Measurements from ENCODE around the gene NLGN2.
A peak's percentile ranks its signal among the peaks of the same experiment; 100 is the strongest.
"Not testable (repeated sequence)": the region's sequence is repeated elsewhere in the genome, so short reads cannot be mapped to it uniquely, and the experiment has no call there.

Gene NLGN2

GRCh38 chr17:7367083-7367482 is 40.6 kb upstream of the NLGN2 start:
- Histone ChIP-seq H3K14ac (ENCODE audit: low read length in 2 of 2) (no peak overlapping the region), H2AFZ (ENCODE audit: low read depth, low read length) (no peak overlapping the region), H2BK12ac (ENCODE audit: low read length in 2 of 2) (no peak overlapping the region), H3K4ac (ENCODE audit: low read depth in 1 of 2, low read length in 2 of 2) (no peak overlapping the region), H4K91ac (ENCODE audit: low read length) (no peak overlapping the region), H3K27me3 (ENCODE audit: control insufficient read depth in 1 of 2, insufficient read depth in 1 of 2, low read length in 2 of 2) (peaks cover 20% of the 10 kb centered on the region in 2 experiments), H2BK15ac (ENCODE audit: low read depth, poor library complexity, severe bottlenecking) (no peak overlapping the region), H3K9me3 (ENCODE audit: control insufficient read depth, low read length) (no peaks in the 10 kb centered on the region), H3K79me1 (replicated peaks; ENCODE audit: low read length, poor library complexity, severe bottlenecking) (no peaks in the 10 kb centered on the region), H3K9ac (ENCODE audit: low read length) (no peak overlapping the region), H3K4me1 (ENCODE audit: control insufficient read depth, insufficient read depth, low read depth, low read length) (no peaks in the 10 kb centered on the region), H3K27ac (ENCODE audit: low read length, poor library complexity, severe bottlenecking) (no peak overlapping the region), H3K23ac (ENCODE audit: low read length in 2 of 2) (peak overlapping the region in 1 of 2 experiments; percentile 59), H3K4me2 (ENCODE audit: low read length, poor library complexity, severe bottlenecking) (no peak overlapping the region), H3K36me3 (ENCODE audit: control insufficient read depth in 1 of 2, insufficient read depth in 2 of 2, low read depth in 1 of 2, low read length in 2 of 2) (no peaks in the 10 kb centered on the region), H3K4me3 (ENCODE audit: insufficient read depth in 1 of 2, low read depth in 1 of 2, low read length in 2 of 2) (no peak overlapping the region), H2AK5ac (ENCODE audit: low read length, severe bottlenecking) (no peak overlapping the region), H2BK5ac (ENCODE audit: low read depth, low read length, poor library complexity, severe bottlenecking) (no peak overlapping the region), H2BK120ac (ENCODE audit: low read depth, low read length) (no peak overlapping the region), H3K18ac (ENCODE audit: low read depth in 1 of 2, low read length in 2 of 2) (no peak overlapping the region), H4K8ac (ENCODE audit: low read length) (no peak overlapping the region)
- no peak for DNase-seq
- WGBS, result 91% methylated on average over 5 of the region's 8 CpGs

- Histone ChIP-seq H3K4me1 (ENCODE audit: control insufficient read depth, insufficient read depth, low read depth, low read length) (no peaks in the 10 kb centered on the region), H4K8ac (ENCODE audit: low read length) (no peak overlapping the region), H3K14ac (ENCODE audit: low read length in 2 of 2) (no peak overlapping the region), H2BK5ac (ENCODE audit: low read depth, low read length, poor library complexity, severe bottlenecking) (no peak overlapping the region), H2AFZ (ENCODE audit: low read depth, low read length) (no peak overlapping the region), H3K36me3 (ENCODE audit: control insufficient read depth in 1 of 2, insufficient read depth in 2 of 2, low read depth in 1 of 2, low read length in 2 of 2) (no peaks in the 10 kb centered on the region), H3K9ac (ENCODE audit: low read length) (no peak overlapping the region), H3K79me1 (replicated peaks; ENCODE audit: low read length, poor library complexity, severe bottlenecking) (no peaks in the 10 kb centered on the region), H2BK12ac (ENCODE audit: low read length in 2 of 2) (no peak overlapping the region), H3K27me3 (ENCODE audit: control insufficient read depth in 1 of 2, insufficient read depth in 1 of 2, low read length in 2 of 2) (peaks cover 20% of the 10 kb centered on the region in 2 experiments), H3K4ac (ENCODE audit: low read depth in 1 of 2, low read length in 2 of 2) (no peak overlapping the region), H3K18ac (ENCODE audit: low read depth in 1 of 2, low read length in 2 of 2) (no peak overlapping the region), H3K4me3 (ENCODE audit: insufficient read depth in 1 of 2, low read depth in 1 of 2, low read length in 2 of 2) (no peak overlapping the region), H3K23ac (ENCODE audit: low read length in 2 of 2) (no peak overlapping the region), H3K9me3 (ENCODE audit: control insufficient read depth, low read length) (no peaks in the 10 kb centered on the region), H3K27ac (ENCODE audit: low read length, poor library complexity, severe bottlenecking) (no peak overlapping the region), H2BK15ac (ENCODE audit: low read depth, poor library complexity, severe bottlenecking) (no peak overlapping the region), H2BK120ac (ENCODE audit: low read depth, low read length) (no peak overlapping the region), H3K4me2 (ENCODE audit: low read length, poor library complexity, severe bottlenecking) (no peak overlapping the region), H4K91ac (ENCODE audit: low read length) (no peak overlapping the region), H2AK5ac (ENCODE audit: low read length, severe bottlenecking) (no peak overlapping the region)
- no peak for DNase-seq
- 83% methylated on average over 7 of the region's 13 CpGs for WGBS
Measured at GRCh38 chr17:7367918-7368598, 39.6 kb upstream of the NLGN2 start.

DNA sequence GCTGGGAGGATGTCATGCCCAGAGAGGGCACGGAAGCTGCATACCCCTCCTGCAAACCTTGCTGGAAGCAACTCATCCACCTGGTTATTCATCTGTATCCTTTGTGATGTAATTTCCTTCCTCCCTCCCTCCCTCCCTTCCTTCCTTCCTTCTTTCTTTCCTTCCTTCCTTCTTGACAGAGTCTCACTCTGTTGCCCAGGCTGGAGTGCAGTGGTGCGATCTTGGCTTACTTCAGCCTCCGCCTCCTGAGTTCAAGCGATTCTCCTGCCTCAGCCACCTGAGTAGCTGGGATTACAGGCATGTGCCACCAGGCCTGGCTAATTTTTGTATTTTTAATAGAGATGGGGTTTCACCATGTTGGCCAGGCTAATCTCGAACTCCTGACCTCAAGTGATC is 39.0 kb upstream of the NLGN2 start:
- H3K9ac ChIP-seq (ENCODE audit: low read length); H2BK120ac ChIP-seq (ENCODE audit: low read depth, low read length); H3K4me3 ChIP-seq (ENCODE audit: insufficient read depth in 1 of 2, low read depth in 1 of 2, low read length in 2 of 2); H4K91ac ChIP-seq (ENCODE audit: low read length); H3K18ac ChIP-seq (ENCODE audit: low read depth in 1 of 2, low read length in 2 of 2); H3K27ac ChIP-seq (ENCODE audit: low read length, poor library complexity, severe bottlenecking); H3K4ac ChIP-seq (ENCODE audit: low read depth in 1 of 2, low read length in 2 of 2); H3K14ac ChIP-seq (ENCODE audit: low read length in 2 of 2); H2BK12ac ChIP-seq (ENCODE audit: low read length in 2 of 2); H3K4me2 ChIP-seq (ENCODE audit: low read length, poor library complexity, severe bottlenecking); DNase-seq; H3K4me1 ChIP-seq (ENCODE audit: control insufficient read depth, insufficient read depth, low read depth, low read length); H3K36me3 ChIP-seq (ENCODE audit: control insufficient read depth in 1 of 2, insufficient read depth in 2 of 2, low read depth in 1 of 2, low read length in 2 of 2); H2BK5ac ChIP-seq (ENCODE audit: low read depth, low read length, poor library complexity, severe bottlenecking); H3K79me1 ChIP-seq (replicated peaks; ENCODE audit: low read length, poor library complexity, severe bottlenecking); H2AFZ ChIP-seq (ENCODE audit: low read depth, low read length); H3K23ac ChIP-seq (ENCODE audit: low read length in 2 of 2); H2AK5ac ChIP-seq (ENCODE audit: low read length, severe bottlenecking); H4K8ac ChIP-seq (ENCODE audit: low read length); H3K9me3 ChIP-seq (ENCODE audit: control insufficient read depth, low read length); H2BK15ac ChIP-seq (ENCODE audit: low read depth, poor library complexity, severe bottlenecking): not testable (repeated sequence)
- 94% methylated on average over 5 of the region's 5 CpGs for WGBS
- H3K27me3 ChIP-seq (ENCODE audit: control insufficient read depth in 1 of 2, insufficient read depth in 1 of 2, low read length in 2 of 2), result peaks cover 20% of the 10 kb centered on the region in 2 experiments

- Histone ChIP-seq H2AFZ (ENCODE audit: low read depth, low read length) (no peak overlapping the region), H3K9me3 (ENCODE audit: control insufficient read depth, low read length) (no peaks in the 10 kb centered on the region), H3K18ac (ENCODE audit: low read depth in 1 of 2, low read length in 2 of 2) (no peak overlapping the region), H3K4me2 (ENCODE audit: low read length, poor library complexity, severe bottlenecking) (no peak overlapping the region), H3K23ac (ENCODE audit: low read length in 2 of 2) (no peak overlapping the region), H3K27ac (ENCODE audit: low read length, poor library complexity, severe bottlenecking) (no peak overlapping the region), H4K8ac (ENCODE audit: low read length) (no peak overlapping the region), H3K27me3 (ENCODE audit: control insufficient read depth in 1 of 2, insufficient read depth in 1 of 2, low read length in 2 of 2) (peaks cover 20% of the 10 kb centered on the region in 2 experiments), H2BK12ac (ENCODE audit: low read length in 2 of 2) (no peak overlapping the region), H3K14ac (ENCODE audit: low read length in 2 of 2) (no peak overlapping the region), H3K4me3 (ENCODE audit: insufficient read depth in 1 of 2, low read depth in 1 of 2, low read length in 2 of 2) (no peak overlapping the region), H3K4me1 (ENCODE audit: control insufficient read depth, insufficient read depth, low read depth, low read length) (no peaks in the 10 kb centered on the region), H2BK120ac (ENCODE audit: low read depth, low read length) (no peak overlapping the region), H4K91ac (ENCODE audit: low read length) (no peak overlapping the region), H3K4ac (ENCODE audit: low read depth in 1 of 2, low read length in 2 of 2) (no peak overlapping the region), H2AK5ac (ENCODE audit: low read length, severe bottlenecking) (no peak overlapping the region), H3K9ac (ENCODE audit: low read length) (no peak overlapping the region), H2BK5ac (ENCODE audit: low read depth, low read length, poor library complexity, severe bottlenecking) (no peak overlapping the region), H2BK15ac (ENCODE audit: low read depth, poor library complexity, severe bottlenecking) (no peak overlapping the region), H3K36me3 (ENCODE audit: control insufficient read depth in 1 of 2, insufficient read depth in 2 of 2, low read depth in 1 of 2, low read length in 2 of 2) (no peaks in the 10 kb centered on the region), H3K79me1 (replicated peaks; ENCODE audit: low read length, poor library complexity, severe bottlenecking) (no peaks in the 10 kb centered on the region)
- 85% methylated on average over 5 of the region's 5 CpGs for WGBS
- no peak for DNase-seq
Measured at GRCh38 chr17:7369825-7370224, 37.8 kb upstream of the NLGN2 start.
